Stimulated activated memory B cell treated with anti-CD40 and anti-IgM and Interleukin-4, amounts not matched to agents 10 μg/mL and 1 μg/mL and 100 μg/mL, for 72 hours (primary cell): ENCODE measurements around the gene PIK3R3.
"Not testable (repeated sequence)": the region's sequence is repeated elsewhere in the genome, so short reads cannot be mapped to it uniquely, and the experiment has no call there.

ENCODE experiments used
- ATAC-seq: fragments of 150-1000 bp; cut with Tn5 transposase; 2 replicates; pipeline ENCODE4 v1.10.0; 2021
- H3K27ac Mint-ChIP-seq: one replicate; pipeline ENCODE4 v1.8.0; 2022; ENCODE audit warnings: mild to moderate bottlenecking, mixed read lengths
- H3K27me3 Mint-ChIP-seq: one replicate; pipeline ENCODE4 v1.8.0; 2022; ENCODE audit warnings: mixed read lengths
- H3K36me3 Mint-ChIP-seq: one replicate; pipeline ENCODE4 v1.8.0; 2022; ENCODE audit warnings: mixed read lengths
- H3K4me1 Mint-ChIP-seq: one replicate; pipeline ENCODE4 v1.8.0; 2022; ENCODE audit warnings: mixed read lengths
- H3K4me3 Mint-ChIP-seq: one replicate; pipeline ENCODE4 v1.8.0; 2022; ENCODE audit warnings: mild to moderate bottlenecking, moderate library complexity, mixed read lengths
- H3K9me3 Mint-ChIP-seq: one replicate; pipeline ENCODE4 v1.8.0; 2022; ENCODE audit warnings: mixed read lengths

PIK3R3 gene

GRCh38 chr1:46096269-46097148, 35.9 kb downstream of the PIK3R3 start:
- ATAC-seq = no peak
- no peak overlapping the region for H3K4me3 Mint-ChIP-seq
- H3K4me1 Mint-ChIP-seq = peaks cover 13% of the 10 kb centered on the region

GRCh38 chr1:46095110-46095509, 37.3 kb downstream of the PIK3R3 start:
- not testable (repeated sequence) for H3K27ac Mint-ChIP-seq
- H3K4me1 Mint-ChIP-seq = peaks cover 13% of the 10 kb centered on the region

More at GRCh38 chr1:46096269-46097148, 35.9 kb downstream of the PIK3R3 start:
- peaks cover 5% of the 10 kb centered on the region for H3K36me3 Mint-ChIP-seq
- H3K9me3 Mint-ChIP-seq = peaks cover 10% of the 10 kb centered on the region
- H3K27ac Mint-ChIP-seq = no peak overlapping the region
- H3K27me3 Mint-ChIP-seq = peaks cover 17% of the 10 kb centered on the region

GRCh38 chr1:46094471-46095005, 37.9 kb downstream of the PIK3R3 start:
- H3K27me3 Mint-ChIP-seq = peaks cover 17% of the 10 kb centered on the region
- H3K4me1 Mint-ChIP-seq = peaks cover 13% of the 10 kb centered on the region
- H3K4me3 Mint-ChIP-seq = no peak overlapping the region
- no peak for ATAC-seq
- no peak overlapping the region for H3K27ac Mint-ChIP-seq
- peaks cover 5% of the 10 kb centered on the region for H3K36me3 Mint-ChIP-seq
- H3K9me3 Mint-ChIP-seq = peaks cover 9% of the 10 kb centered on the region

More at GRCh38 chr1:46095110-46095509, 37.3 kb downstream of the PIK3R3 start:
- not testable (repeated sequence) for H3K4me3 Mint-ChIP-seq, H3K36me3 Mint-ChIP-seq, ATAC-seq, H3K9me3 Mint-ChIP-seq
- peaks cover 17% of the 10 kb centered on the region for H3K27me3 Mint-ChIP-seq

- not testable (repeated sequence) for H3K27ac Mint-ChIP-seq, H3K4me3 Mint-ChIP-seq, ATAC-seq, H3K36me3 Mint-ChIP-seq, H3K9me3 Mint-ChIP-seq
- Mint-ChIP-seq H3K27me3 (peaks cover 17% of the 10 kb centered on the region), H3K4me1 (peaks cover 13% of the 10 kb centered on the region)
Measured at GRCh38 chr1:46093832-46094231, 38.6 kb downstream of the PIK3R3 start.

GRCh38 chr1:46087891-46088290, 44.5 kb downstream of the PIK3R3 start:
- Mint-ChIP-seq H3K36me3 (no peaks in the 10 kb centered on the region), H3K27ac (no peak overlapping the region), H3K4me1 (no peaks in the 10 kb centered on the region), H3K27me3 (no peaks in the 10 kb centered on the region), H3K4me3 (no peak overlapping the region), H3K9me3 (no peaks in the 10 kb centered on the region)
- ATAC-seq = no peak

GRCh38 chr1:46086576-46086975, 45.9 kb downstream of the PIK3R3 start:
- no peaks in the 10 kb centered on the region for H3K36me3 Mint-ChIP-seq
- H3K4me1 Mint-ChIP-seq = no peaks in the 10 kb centered on the region
- no peak for ATAC-seq
- H3K27me3 Mint-ChIP-seq = no peaks in the 10 kb centered on the region
- H3K9me3 Mint-ChIP-seq = no peaks in the 10 kb centered on the region
- no peak overlapping the region for H3K27ac Mint-ChIP-seq
- no peak overlapping the region for H3K4me3 Mint-ChIP-seq

- Mint-ChIP-seq H3K27ac (no peak overlapping the region), H3K9me3 (no peaks in the 10 kb centered on the region), H3K27me3 (no peaks in the 10 kb centered on the region), H3K36me3 (no peaks in the 10 kb centered on the region), H3K4me1 (no peaks in the 10 kb centered on the region), H3K4me3 (no peak overlapping the region)
- ATAC-seq = no peak
Measured at GRCh38 chr1:46084553-46085451, 47.6 kb downstream of the PIK3R3 start.

- ATAC-seq = no peak
- Mint-ChIP-seq H3K27me3 (no peaks in the 10 kb centered on the region), H3K36me3 (no peaks in the 10 kb centered on the region), H3K27ac (no peak overlapping the region), H3K4me3 (no peak overlapping the region), H3K9me3 (no peaks in the 10 kb centered on the region), H3K4me1 (no peaks in the 10 kb centered on the region)
Measured at GRCh38 chr1:46083579-46083978, 48.9 kb downstream of the PIK3R3 start.

GRCh38 chr1:46081619-46082018, 50.8 kb downstream of the PIK3R3 start:
- ATAC-seq = no peak
- no peaks in the 10 kb centered on the region for H3K36me3 Mint-ChIP-seq
- no peak overlapping the region for H3K4me3 Mint-ChIP-seq
- no peak overlapping the region for H3K27ac Mint-ChIP-seq
- no peaks in the 10 kb centered on the region for H3K4me1 Mint-ChIP-seq
- no peaks in the 10 kb centered on the region for H3K27me3 Mint-ChIP-seq
- H3K9me3 Mint-ChIP-seq = no peaks in the 10 kb centered on the region

- no peaks in the 10 kb centered on the region for H3K36me3 Mint-ChIP-seq
- H3K27me3 Mint-ChIP-seq = no peaks in the 10 kb centered on the region
- no peaks in the 10 kb centered on the region for H3K4me1 Mint-ChIP-seq
- H3K9me3 Mint-ChIP-seq = no peaks in the 10 kb centered on the region
- no peak overlapping the region for H3K4me3 Mint-ChIP-seq
- no peak overlapping the region for H3K27ac Mint-ChIP-seq
- ATAC-seq = no peak
Measured at GRCh38 chr1:46081206-46081605, 51.2 kb downstream of the PIK3R3 start.

GRCh38 chr1:46080257-46080656, 52.2 kb downstream of the PIK3R3 start:
- H3K36me3 Mint-ChIP-seq = no peaks in the 10 kb centered on the region
- H3K27ac Mint-ChIP-seq = no peak overlapping the region
- H3K9me3 Mint-ChIP-seq = no peaks in the 10 kb centered on the region
- H3K4me1 Mint-ChIP-seq = no peaks in the 10 kb centered on the region
- ATAC-seq = no peak
- H3K27me3 Mint-ChIP-seq = no peaks in the 10 kb centered on the region
- H3K4me3 Mint-ChIP-seq = no peak overlapping the region

GRCh38 chr1:46077644-46078043, 54.8 kb downstream of the PIK3R3 start:
- H3K9me3 Mint-ChIP-seq = no peaks in the 10 kb centered on the region
- no peak for ATAC-seq
- no peak overlapping the region for H3K27ac Mint-ChIP-seq
- H3K36me3 Mint-ChIP-seq = no peaks in the 10 kb centered on the region
- no peaks in the 10 kb centered on the region for H3K27me3 Mint-ChIP-seq
- H3K4me1 Mint-ChIP-seq = no peaks in the 10 kb centered on the region
- no peak overlapping the region for H3K4me3 Mint-ChIP-seq

GRCh38 chr1:46076343-46076742, 56.1 kb downstream of the PIK3R3 start:
- no peak overlapping the region for H3K27ac Mint-ChIP-seq
- ATAC-seq = no peak
- no peaks in the 10 kb centered on the region for H3K9me3 Mint-ChIP-seq
- no peaks in the 10 kb centered on the region for H3K27me3 Mint-ChIP-seq
- H3K4me1 Mint-ChIP-seq = no peaks in the 10 kb centered on the region
- no peaks in the 10 kb centered on the region for H3K36me3 Mint-ChIP-seq
- H3K4me3 Mint-ChIP-seq = no peak overlapping the region

GRCh38 chr1:46072975-46073374, 59.5 kb downstream of the PIK3R3 start:
- H3K4me3 Mint-ChIP-seq = no peak overlapping the region
- H3K27me3 Mint-ChIP-seq = no peaks in the 10 kb centered on the region
- no peak overlapping the region for H3K27ac Mint-ChIP-seq
- ATAC-seq = no peak
- no peaks in the 10 kb centered on the region for H3K9me3 Mint-ChIP-seq
- no peaks in the 10 kb centered on the region for H3K36me3 Mint-ChIP-seq
- H3K4me1 Mint-ChIP-seq = no peaks in the 10 kb centered on the region

GRCh38 chr1:46070164-46070814, 62.1 kb downstream of the PIK3R3 start:
- H3K4me3 Mint-ChIP-seq = no peak overlapping the region
- no peak overlapping the region for H3K27ac Mint-ChIP-seq
- no peaks in the 10 kb centered on the region for H3K9me3 Mint-ChIP-seq
- peaks cover 4% of the 10 kb centered on the region for H3K4me1 Mint-ChIP-seq
- H3K27me3 Mint-ChIP-seq = no peaks in the 10 kb centered on the region
- no peaks in the 10 kb centered on the region for H3K36me3 Mint-ChIP-seq
- peak; percentile 62 for ATAC-seq
